HG03135 (cell line): Measurements from ENCODE around the gene LYVE1.

Experiments
- ATAC-seq: cut with Tn5 transposase; IDR thresholded peaks from one replicate; pipeline ENCODE4 v1.9.1; 2021; ENCODE audit warnings: mild to moderate bottlenecking, moderate library complexity; ENCODE audit not compliant: unreplicated experiment

The LYVE1 gene

DNA sequence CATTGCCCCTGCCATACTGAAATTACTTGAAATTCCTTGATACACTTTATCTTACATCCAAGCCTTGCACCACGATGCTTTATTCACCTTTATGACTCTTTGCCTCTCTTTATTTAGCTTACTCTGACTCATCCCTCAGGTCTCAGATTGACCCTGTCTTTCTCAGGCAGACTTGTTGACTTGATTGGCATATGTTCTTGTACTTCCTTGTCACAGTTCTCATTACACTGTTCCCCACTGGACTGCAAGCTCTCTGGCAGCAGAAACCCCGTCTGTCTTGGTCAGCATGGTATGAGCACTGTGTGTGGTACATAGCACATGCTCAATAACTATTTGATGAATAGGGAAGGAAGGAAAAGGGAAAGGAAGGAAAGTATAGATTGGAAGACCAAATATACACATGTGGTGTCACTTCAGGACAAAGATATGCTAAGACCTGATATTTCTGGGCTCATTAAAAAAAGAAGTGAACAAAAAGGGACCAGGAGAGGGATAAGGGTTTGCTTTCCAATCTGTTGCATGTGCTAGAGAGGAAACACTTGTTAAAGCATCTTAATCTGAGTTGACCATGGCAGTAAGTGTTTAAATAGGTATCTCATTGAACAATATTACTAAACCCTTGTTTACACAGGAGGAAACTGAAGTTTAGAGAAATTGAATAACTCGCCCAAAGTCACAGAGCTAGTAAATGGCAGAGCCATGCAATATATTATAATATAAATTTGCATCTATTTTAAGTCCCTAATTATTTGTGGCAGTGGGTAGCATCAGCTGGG is 7.2 kb downstream of the LYVE1 start:
- no peak for ATAC-seq

DNA sequence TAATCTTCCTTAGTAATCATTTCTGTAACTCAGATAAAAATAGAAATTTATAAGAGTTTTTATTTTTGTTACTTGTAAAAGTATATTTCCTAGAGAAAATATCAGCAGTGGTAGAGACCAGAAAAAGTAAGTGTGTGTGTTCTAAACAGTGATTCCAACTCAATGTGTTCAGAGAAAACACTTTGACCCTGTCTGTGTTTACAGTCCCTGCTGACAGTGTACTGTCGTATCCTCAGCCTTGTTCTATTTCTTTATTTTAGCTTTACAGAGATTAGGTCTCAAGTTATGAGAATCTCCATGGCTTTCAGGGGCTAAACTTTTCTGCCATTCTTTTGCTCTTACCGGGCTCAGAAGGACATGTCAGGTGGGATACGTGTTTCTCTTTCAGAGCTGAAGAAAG is 10.2 kb downstream of the LYVE1 start:
- no peak for ATAC-seq

DNA sequence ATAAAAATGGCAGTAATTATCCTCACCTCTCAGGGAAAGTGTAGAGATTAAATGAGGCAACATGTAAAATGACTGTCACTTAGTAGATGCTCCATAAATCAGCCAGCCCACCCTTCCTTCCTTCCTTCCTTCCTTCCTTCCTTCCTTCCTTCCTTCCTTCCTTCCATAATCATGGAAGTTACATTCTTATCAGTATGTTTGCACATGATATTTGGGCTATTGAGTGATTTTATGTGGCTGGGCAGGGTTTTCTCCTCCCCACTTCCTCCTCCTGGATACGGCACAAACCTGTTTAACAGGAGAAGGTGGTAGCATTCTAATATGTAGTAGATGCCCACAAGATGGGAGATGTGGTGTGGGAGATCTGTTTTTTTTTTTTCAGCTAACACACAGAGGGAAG is 11.9 kb downstream of the LYVE1 start:
- ATAC-seq: no peak

DNA sequence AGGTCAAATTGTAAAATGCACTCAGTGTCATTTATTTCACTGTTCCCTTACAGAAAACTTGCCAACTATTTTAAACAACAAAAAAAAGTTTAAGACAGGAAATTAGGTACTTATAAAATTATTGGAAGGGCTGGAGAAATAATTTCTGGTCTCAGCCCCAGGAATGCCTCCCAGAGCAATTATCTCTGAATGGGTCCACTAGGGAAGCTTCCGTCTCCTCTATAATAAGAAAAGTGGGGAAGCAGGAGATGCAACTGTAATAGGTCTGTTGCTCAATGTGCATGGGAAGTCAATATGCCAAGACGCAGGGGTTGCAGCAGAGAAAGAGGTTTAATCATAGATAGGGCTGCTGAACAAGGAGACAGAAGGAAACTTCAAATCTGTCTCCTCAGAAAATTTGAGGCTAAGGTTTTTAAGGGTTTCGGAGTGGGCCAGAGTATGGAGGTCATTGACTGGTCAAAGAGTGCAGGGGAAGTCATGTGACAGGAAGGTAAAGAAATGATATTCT is 16.6 kb downstream of the LYVE1 start:
- no peak for ATAC-seq

DNA sequence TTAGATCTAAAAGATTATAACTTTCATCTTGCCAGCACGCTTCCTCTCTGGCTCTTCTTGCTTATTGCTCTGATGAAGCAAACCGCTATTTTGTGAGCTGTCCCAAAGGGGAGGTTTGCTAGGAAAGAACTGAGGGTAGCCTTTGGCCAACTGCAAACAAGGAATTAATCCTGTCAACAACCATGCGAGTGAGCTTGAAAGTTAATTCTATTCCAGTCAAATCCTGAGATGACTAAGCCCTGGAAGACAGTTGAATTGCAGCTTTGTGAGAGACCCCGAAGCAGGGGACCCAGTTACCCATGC is 17.2 kb downstream of the LYVE1 start:
- ATAC-seq: no peak

DNA sequence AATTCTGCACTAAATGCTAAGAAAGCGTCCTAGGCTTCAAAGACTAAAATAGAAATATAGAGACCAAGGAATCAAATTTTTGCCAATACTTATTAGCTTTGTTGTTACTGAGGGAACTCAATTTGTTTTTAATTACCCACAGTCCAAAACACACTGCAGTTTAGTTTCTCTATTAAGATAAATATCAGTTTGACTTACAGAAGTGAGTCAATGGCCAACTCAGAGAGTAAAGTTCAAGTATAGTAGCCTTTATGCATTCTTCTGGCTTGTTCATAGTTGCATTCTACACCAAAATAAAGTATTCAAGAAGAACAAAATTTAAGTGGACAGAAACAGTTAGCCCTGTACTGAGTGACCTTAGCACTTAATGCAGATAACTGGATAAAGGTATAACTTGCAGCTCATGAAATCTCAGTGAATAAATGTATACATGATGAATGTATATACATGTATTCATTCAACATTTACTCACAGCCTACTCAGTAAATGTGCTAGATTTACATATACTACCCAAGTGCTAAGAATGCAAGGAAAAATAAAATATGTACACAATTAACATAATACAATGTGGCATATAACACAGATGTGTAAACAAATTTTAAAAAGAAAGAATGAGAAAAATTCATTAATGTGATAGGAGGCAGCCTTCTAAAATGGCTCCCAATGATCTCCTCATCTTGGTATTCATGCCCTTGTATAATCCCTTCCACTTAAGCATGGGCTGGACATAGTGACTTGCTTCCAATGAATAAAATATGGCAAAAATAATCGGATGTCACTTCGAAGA is 17.8 kb downstream of the LYVE1 start:
- ATAC-seq: no peak

DNA sequence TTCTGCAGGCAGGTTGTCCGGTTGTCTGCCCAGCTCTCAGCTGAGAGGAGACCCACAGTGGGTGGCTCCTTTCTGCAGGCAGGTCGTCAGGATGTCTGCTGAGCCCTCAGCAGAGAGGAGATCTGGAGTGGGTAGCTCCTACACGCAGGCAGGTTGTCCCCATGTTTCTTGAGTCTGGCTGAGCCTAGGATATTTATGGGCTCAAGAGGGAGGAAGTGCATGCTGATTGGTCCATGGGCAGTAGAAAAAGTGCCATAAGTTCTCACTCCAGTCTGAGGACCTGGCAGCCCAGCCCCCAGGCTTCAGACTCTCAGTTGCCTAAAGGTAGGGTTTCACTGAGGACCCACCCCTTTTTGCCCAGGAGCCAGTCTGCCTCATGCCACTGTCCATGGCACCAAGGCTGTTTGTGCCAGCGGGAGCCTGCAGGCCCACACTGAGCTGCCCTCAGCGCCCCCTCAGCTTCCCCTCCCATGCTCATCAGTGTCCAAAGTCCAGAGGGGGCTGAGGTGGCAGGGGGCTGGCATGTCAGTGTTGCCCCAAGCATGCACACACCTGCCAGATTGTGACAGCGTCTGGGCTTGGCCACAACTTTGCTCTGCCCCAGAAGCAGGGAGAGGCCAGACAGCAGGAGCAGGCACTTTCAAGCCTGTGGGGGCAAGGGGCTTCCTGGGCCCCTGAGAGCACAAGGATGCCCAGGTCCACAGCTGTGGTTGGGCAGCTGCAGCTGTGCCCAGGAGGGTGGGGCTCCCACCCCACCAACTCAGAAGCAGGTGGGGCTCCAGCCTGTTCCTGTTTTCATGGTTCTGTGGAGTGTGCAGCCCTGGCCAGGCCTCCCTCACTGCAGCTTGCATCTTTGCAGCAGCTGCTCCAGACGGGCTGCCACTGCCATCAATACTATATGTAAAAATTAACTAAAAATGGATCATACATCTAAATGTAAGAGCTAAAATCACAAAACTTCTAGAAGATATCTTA is 23.7 kb downstream of the LYVE1 start:
- ATAC-seq: no peak

DNA sequence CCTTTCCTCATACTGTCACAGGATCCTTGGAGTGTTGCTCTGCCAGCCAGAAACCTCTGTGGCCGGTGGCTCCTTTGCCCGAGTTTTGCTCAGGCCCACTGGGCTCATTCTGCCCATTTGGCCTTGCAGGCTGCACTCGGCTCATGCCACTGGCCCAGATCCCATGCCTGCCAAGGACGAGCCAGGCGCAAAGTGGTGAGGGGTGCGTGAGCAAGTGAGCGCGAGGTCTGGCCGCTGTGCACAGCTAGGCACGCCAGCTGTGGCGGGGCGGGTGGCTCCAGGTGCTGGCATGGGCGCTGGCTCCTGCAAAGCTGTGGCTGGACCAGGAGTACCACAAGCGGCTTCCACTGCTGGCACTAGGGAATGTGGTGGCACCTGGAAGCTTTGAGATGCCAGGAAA is 24.7 kb downstream of the LYVE1 start:
- ATAC-seq: no peak

DNA sequence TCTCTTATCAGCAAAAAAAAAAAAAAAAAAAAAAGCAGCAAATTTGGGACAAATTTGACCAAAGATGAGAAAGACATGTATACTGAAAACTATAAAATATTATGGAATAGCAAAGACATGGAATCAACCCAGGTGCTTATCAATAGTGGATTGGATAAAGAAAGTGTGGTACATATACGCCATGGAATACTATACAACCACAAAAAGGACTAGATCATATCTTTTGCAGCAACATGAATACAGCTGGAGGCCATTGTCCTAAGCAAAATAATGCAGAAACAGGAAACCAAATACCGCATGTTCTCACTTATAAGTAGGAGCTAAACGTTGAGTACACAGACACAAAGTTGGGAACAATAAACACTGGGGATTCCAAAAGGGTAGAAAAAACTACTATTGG is 25.7 kb downstream of the LYVE1 start:
- ATAC-seq: no peak

DNA sequence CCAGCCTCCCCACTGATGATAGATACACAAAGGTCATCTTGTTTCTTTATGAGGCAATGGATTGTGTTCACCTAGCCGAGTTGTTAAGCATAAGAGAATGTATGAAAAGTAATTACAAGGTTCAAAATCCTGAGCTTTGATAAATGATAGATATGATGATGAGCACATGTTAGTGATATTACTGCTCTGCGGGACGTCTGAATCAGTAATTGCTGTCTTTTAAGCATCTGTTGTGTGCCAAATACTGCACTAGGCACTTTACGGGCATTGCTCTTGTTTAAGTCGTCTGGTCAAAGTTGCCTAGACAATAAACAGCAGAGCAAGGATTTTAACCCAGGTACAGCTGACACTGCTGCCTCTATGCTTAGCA is 26.9 kb downstream of the LYVE1 start:
- ATAC-seq: no peak

DNA sequence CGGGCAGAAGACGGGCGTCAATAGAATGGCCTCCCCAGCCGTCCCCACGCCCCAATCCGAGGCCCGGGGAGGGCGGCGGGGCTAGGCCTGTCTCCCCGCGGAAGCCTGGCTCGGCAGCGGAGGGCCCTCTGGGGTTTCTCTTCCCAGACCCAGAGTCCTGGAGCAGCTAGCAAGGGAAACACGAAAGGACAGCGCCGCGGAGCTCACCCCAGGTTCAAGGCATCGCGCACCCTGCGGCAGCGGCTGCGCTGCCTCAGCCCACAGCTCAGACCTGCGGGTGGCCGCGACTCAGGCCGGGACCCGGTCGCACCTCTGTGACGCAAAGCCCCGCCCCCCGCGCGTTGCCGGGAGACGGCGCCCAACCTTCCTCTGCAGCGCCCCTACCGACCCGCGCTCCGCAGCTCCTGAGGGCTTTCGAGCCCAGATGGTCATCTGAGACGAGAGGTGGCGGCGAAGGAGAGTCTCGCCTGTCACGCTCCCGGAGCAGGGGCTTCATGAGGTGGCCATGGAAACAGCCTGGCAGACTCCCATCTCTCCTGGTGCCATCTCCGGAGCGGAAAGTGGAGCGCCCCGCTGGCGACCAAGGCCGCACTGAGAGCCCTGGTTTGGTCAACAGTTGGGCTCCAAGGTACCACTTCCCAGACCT is 27.4 kb downstream of the LYVE1 start, which contains the start of gene RNF141:
Gene RNF141, minus strand, starts transcription at position 273 of the 646 bp plus-strand sequence. CDS start 7,029 bp downstream, outside the sequence.
- peak; percentile 99 for ATAC-seq

DNA sequence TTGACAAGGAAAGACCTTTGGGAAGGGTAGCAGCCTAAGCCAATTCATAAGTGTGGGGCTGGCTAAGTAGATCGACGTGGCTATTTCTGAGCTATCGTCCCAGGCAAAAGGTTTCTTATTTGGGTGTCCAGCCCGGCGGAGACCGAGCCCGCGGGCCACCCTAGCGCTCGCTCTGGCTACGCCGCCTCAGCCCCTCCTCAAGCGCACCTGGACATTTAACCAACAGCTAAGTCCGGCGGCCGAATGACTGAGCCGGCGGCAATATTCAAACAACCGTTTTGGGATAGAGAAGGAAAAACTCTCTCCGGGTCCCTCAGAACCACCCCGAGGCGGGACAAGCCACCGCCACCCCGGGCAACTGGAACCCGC is 27.9 kb downstream of the LYVE1 start:
- ATAC-seq: peak; percentile 19

DNA sequence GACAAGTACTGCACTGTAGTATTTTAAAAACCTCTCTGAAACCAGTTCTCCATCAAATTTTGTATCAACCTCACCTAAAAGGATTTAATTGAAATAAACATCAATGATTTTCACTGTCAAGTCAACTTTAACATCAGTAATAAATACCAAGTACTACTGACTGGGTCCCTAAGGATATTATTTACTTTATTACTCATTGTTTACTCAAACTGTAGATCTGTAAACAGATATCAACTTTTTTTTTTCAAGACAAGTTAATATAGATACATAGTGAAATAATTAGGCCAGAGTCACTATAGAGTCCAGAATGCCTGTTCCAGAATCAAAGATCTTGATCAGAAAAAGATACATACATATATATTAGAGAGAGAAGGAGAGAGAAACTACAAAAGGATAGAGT is 29.1 kb downstream of the LYVE1 start:
- no peak for ATAC-seq

DNA sequence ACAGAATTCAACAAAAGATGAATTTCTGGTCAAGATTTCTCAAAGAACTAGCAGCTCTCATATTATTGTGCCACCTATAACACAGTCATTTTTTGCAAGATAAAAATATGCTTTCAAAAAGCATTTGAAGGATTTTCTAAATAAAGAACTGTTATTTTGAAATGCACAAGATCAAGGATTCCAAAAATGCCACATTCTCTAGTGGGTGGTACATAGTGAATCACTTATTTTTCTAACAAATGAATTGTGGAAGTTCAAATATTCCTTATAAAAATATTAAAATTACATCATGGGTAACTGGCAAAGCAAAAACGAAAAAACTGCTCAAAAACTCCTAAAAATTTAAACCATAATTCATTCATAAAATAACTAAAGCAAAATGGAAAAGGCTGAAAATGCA is 29.5 kb downstream of the LYVE1 start:
- ATAC-seq: no peak

DNA sequence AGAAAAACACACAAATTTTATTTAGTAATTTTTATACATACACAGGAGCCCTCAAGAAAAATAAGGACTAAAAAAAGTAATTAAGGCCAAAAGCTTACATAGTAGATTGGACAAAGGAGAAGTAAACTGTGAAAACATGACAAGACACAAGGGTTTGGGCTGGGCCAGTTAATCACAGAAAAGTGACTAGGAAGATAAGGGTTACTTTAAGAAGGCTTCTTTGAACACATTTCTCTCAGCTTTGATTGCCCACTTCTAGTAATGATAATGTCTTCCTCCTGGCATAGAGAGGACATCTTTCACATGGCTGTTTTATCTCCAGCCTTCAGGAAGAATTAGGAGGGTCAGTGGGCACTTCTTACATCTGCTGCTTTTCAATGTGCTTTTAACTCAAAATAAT is 30.9 kb downstream of the LYVE1 start:
- ATAC-seq: no peak

DNA sequence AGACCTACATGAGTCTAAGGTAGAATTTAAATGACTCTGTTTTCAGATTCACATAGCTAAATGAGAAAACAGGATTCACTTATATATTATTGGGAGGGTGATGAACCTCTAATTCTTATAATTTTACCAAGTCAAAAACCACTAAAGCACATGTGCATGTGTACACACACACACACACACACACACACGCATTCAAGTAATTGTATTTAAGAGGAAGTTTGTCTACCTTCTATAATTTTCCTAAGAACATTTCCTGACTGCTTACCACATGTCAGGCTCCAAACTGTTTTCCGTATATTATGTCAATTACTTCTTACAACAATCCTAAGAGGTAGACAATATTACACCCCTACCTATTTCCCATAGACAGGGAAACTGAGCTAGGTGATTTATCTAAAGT is 34.1 kb downstream of the LYVE1 start:
- ATAC-seq: no peak

DNA sequence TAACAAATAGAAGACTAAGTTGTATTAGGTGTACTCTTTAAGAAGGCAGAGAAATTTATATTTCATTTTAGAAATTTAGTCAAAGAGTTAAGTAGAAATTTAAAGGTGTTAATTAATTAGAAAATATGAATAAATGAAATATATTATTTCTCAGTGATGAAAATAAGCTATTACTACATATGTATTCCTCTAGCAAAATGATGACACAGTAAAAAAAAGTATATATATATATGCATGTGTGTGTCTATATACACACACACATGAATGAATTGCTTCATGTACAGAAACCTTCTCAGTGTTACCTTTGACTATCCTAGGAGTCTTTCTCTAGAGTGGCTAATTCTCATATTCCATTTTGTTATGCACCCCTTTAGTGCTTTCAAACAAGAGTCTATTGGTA is 35.1 kb downstream of the LYVE1 start:
- ATAC-seq: no peak

DNA sequence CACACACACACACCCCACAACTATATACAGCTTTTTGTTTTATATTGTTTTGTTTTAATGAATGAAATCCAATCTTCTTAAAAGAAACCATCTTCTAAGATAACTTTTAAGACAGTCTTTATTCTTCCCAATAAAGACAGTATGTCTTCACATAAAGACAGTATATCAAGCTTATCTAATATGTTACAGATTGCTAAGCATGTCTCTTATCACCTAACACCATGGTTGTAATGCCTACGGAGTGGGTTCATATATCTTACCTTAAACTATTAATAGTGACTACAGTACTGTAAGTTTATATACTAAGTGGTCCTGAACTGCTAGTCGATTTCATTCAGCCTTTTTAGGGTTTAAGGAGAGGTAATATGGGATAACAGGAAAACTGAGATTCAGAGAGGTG is 35.9 kb downstream of the LYVE1 start:
- no peak for ATAC-seq

DNA sequence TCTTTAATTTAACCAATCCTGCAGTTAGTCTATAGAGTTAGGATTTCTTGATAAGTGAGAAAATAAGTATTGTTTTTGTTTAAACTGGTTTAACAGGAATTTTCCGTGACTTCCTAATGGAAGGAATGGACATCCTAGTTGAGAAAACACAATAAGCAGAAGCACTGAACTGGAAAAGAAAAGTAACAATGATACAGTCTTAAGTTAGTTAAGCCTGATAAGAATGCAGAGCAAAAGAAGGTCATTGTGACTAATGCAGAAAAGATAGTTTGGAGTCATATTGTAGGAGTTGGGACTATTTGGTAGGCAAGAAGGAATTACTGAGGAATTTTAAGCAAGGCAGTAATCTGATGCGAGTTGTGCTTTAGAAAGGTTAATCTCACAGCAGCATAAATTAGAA is 39.2 kb downstream of the LYVE1 start:
- no peak for ATAC-seq

DNA sequence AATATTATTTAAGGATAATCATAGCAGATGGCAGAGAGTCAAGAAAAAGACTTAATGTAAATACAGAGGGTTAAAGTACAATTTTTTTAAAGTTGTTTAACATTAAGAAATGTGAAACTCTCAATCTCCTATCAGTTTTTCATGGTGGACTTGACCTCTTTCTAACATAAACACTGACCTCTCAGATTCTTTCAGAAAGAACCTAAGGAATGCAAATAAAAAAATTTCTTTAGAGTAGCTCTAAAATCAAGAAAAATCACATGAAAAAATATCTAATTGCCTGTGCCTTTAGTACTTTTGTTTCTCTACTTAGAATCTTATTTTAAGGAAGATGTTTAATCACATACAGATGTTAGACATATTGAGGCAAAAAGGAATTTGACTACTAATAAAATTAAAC is 40.3 kb downstream of the LYVE1 start:
- ATAC-seq: no peak
